Measurements from ENCODE around the gene LIMK2.

DNA sequence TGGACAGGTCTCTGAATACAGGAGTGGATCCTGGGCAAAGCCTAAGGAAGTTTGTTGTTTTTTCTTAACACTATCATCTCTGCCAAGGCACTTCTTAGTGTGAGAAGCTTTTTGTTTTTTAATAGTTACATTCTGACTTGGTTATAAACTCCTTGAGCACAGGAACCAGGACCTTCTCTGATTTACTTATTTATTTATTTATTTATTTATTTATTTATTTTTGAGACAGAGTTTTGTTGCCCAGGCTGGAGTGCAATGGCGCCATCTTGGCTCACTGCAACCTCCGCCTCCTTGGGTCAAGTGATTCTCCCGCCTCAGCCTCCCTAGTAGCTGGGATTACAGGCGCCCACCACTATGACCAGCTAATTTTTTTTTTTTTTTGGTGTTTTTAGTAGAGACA lies 41.1 kb upstream of the LIMK2 start:
- TF ChIP-seq, protein P1, sequence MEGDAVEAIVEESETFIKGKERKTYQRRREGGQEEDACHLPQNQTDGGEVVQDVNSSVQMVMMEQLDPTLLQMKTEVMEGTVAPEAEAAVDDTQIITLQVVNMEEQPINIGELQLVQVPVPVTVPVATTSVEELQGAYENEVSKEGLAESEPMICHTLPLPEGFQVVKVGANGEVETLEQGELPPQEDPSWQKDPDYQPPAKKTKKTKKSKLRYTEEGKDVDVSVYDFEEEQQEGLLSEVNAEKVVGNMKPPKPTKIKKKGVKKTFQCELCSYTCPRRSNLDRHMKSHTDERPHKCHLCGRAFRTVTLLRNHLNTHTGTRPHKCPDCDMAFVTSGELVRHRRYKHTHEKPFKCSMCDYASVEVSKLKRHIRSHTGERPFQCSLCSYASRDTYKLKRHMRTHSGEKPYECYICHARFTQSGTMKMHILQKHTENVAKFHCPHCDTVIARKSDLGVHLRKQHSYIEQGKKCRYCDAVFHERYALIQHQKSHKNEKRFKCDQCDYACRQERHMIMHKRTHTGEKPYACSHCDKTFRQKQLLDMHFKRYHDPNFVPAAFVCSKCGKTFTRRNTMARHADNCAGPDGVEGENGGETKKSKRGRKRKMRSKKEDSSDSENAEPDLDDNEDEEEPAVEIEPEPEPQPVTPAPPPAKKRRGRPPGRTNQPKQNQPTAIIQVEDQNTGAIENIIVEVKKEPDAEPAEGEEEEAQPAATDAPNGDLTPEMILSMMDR (IDR thresholded peaks at IDR 0.05): no peak
- TF ChIP-seq POLR2A (IDR thresholded peaks at IDR 0.05): no peak
